K562 (cell line): ENCODE results near the gene SLC34A1. TPM values are rescaled to one million over a fixed set of nuclear protein-coding genes. Genes with fewer than 3 reads are reported as not detected.

Experiments used
- CTCF ChIP-seq, 3 experiments: IDR thresholded peaks in 2 of 3; conservative IDR thresholded peaks in 1 of 3; 2 replicates each; pipeline ENCODE4 v1.5.1; 2011 to 2012; ENCODE audit warnings: low read length in 3 of 3, mild to moderate bottlenecking in 3 of 3, control low read depth in 2 of 3, improper control_type of control experiment in 1 of 3, inconsistent platforms in 1 of 3, low read depth in 1 of 3, mixed read lengths in 1 of 3, moderate library complexity in 1 of 3; ENCODE audit not compliant: insufficient read depth in 2 of 3
- DNMT1 ChIP-seq: fragments of 450-650 bp; IDR thresholded peaks from 2 replicates; pipeline ENCODE4 v1.6.1; 2016; ENCODE audit warnings: antibody characterized with exemption, mild to moderate bottlenecking
- DPF2 ChIP-seq: fragments of 450-650 bp; IDR thresholded peaks from 2 replicates; pipeline ENCODE4 v1.6.1; 2016
- E2F6 ChIP-seq, 2 experiments: IDR thresholded peaks; 2 replicates each; pipeline ENCODE4 v1.6.1; 2011; ENCODE audit warnings: borderline replicate concordance in 1 of 2, control low read depth in 1 of 2, low read depth in 1 of 2, low read length in 1 of 2, mild to moderate bottlenecking in 1 of 2, mixed read lengths in 1 of 2, moderate library complexity in 1 of 2; ENCODE audit not compliant: insufficient read depth in 1 of 2, insufficient read length in 1 of 2, poor library complexity in 1 of 2, severe bottlenecking in 1 of 2; ENCODE audit errors: extremely low read depth in 1 of 2
- L3MBTL2 ChIP-seq: fragments of 450-650 bp; IDR thresholded peaks from 2 replicates; pipeline ENCODE4 v1.6.1; 2016; ENCODE audit warnings: mild to moderate bottlenecking, moderate library complexity
- NCOA4 ChIP-seq: fragments of 450-650 bp; IDR thresholded peaks from 2 replicates; pipeline ENCODE4 v1.6.1; 2018; ENCODE audit warnings: mild to moderate bottlenecking; ENCODE audit not compliant: partially characterized antibody
- NFIC ChIP-seq: fragments of 450-650 bp; IDR thresholded peaks from 2 replicates; pipeline ENCODE4 v1.6.1; 2017; ENCODE audit warnings: mild to moderate bottlenecking, inconsistent platforms
- NFYB ChIP-seq: IDR thresholded peaks from 2 replicates; pipeline ENCODE4 v1.6.1; 2011; ENCODE audit warnings: mild to moderate bottlenecking, moderate library complexity; ENCODE audit not compliant: insufficient read length; ENCODE audit errors: extremely low read depth
- PTTG1 ChIP-seq: fragments of 450-650 bp; IDR thresholded peaks from 2 replicates; pipeline ENCODE4 v1.6.1; 2016; ENCODE audit warnings: low read depth, mild to moderate bottlenecking, missing genetic modification characterization, missing compliant biosample characterization
- SPI1 ChIP-seq: IDR thresholded peaks from 2 replicates; pipeline ENCODE4 v1.6.1; 2011; ENCODE audit warnings: low read depth, low read length, control low read depth, borderline replicate concordance
- TCFL5 ChIP-seq: fragments of 250-450 bp; sonication (Bioruptor Pico); conservative IDR thresholded peaks from 2 replicates; pipeline ENCODE4 v1.6.1; 2021; ENCODE audit warnings: mild to moderate bottlenecking, moderate library complexity, matching md5 sums
- TEAD1 ChIP-seq, 2 experiments: fragments of 450-650 bp in 1 of 2; sonication (generic) in 1 of 2; formaldehyde crosslinking; IDR thresholded peaks; 2 replicates each; pipeline versions ENCODE4 v1.4.0 to v1.8.0; 2020 to 2022; ENCODE audit warnings: mild to moderate bottlenecking in 2 of 2, missing genetic modification reagents in 1 of 2
- ZNF766 ChIP-seq: fragments of 200-800 bp; sonication (Bioruptor generic); conservative IDR thresholded peaks from 2 replicates; pipeline ENCODE4 v1.6.1; 2016; ENCODE audit warnings: missing genetic modification characterization, missing compliant biosample characterization
- polyA plus RNA-seq, 8 experiments: library from polyadenylated mRNA; depleted of rRNA in 4 of 8; stranded (reverse) in 5 of 8; unstranded in 3 of 8; fragments of >200 nt; fragmentation: Nextera tagmentation in 2 of 8; fragmentation: Illumina TruSeq in 1 of 8; extraction: Ambion mirVana in 2 of 8; extraction: Trizol in 1 of 8; gene quantifications; 2 replicates each; pipeline versions ENCODE4 v1.2.1 to v1.2.3, GENCODE V29; 2011 to 2014; ENCODE audit warnings: inconsistent platforms in 1 of 8, missing spikeins in 1 of 8
- total RNA-seq, 7 experiments: library from RNA; depleted of rRNA in 6 of 7; stranded (reverse); fragments of >200 nt in 6 of 7; fragmentation: Illumina TruSeq in 2 of 7; extraction: Trizol in 2 of 7; gene quantifications; 2 replicates each; pipeline versions ENCODE4 v1.2.1 to v1.2.3, GENCODE V29; 2011 to 2021; ENCODE audit warnings: low replicate concordance in 1 of 7
- TF ChIP-seq, protein P1 (sequence below), 2 experiments: fragments of 450-650 bp; IDR thresholded peaks; 2 replicates each; pipeline ENCODE4 v1.6.1; 2018; ENCODE audit warnings: mild to moderate bottlenecking in 2 of 2, low read depth in 1 of 2; ENCODE audit not compliant: partially characterized antibody in 2 of 2
- TF ChIP-seq, protein P2 (sequence below): fragments of 450-650 bp; formaldehyde crosslinking; IDR thresholded peaks from 2 replicates; pipeline ENCODE4 v1.4.0; 2022; ENCODE audit warnings: missing genetic modification characterization
- TF ChIP-seq, protein P3 (sequence below): sonication (generic); formaldehyde crosslinking; IDR thresholded peaks from 2 replicates; pipeline ENCODE4 v1.9.0; 2022; ENCODE audit warnings: mild to moderate bottlenecking, missing genetic modification reagents

SLC34A1 gene
- total and polyA plus RNA-seq, 9 of the 15 experiments (the other 6 are each of a cell fraction or from before 2014, with no cell fraction given): not detected

DNA sequence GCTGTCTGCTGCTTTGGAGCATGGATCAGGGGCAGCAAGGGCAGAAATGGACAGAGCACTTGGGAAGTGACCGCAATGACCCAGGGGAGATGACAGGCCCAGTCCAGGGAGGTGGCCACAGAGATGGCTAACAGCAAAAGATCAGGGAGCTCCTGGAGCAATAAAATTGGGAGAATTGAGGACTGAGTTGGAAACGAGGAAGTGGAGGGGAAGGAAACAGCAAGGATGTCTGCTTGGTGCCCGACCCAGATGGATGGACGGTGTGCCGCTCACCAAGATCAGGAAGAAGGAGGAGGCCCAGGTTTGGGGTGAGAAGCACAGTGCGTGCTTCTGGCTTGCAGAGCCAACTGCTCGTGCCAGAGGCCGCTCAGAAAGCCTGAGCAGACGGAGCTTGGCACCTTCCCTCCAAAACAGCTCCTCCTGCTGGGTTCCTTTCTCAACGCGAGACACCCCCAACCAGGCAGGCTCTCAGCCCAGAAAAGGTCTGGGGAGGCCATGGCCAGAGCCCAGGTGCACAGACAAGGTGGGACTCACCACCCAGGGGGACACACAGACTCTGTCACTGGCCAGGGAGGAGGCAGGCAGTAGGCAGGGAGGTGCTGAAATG, 1.7 kb upstream of the SLC34A1 start (continued):
- no peak for TF ChIP-seq TEAD1 (CRISPR knock-in tag; IDR thresholded peaks at IDR 0.05)
- peak; percentile 33 to 45 (median 40); a peak in 4 of 6 replicates for TF ChIP-seq CTCF (IDR thresholded peaks at IDR 0.05 in 2 of 3, conservative IDR thresholded peaks at IDR 0.05 in 1 of 3; ENCODE audit: insufficient read depth in 2 of 3, low read depth in 1 of 3, low read length in 3 of 3)
- no peak for TF ChIP-seq DPF2
- TF ChIP-seq, protein P1, sequence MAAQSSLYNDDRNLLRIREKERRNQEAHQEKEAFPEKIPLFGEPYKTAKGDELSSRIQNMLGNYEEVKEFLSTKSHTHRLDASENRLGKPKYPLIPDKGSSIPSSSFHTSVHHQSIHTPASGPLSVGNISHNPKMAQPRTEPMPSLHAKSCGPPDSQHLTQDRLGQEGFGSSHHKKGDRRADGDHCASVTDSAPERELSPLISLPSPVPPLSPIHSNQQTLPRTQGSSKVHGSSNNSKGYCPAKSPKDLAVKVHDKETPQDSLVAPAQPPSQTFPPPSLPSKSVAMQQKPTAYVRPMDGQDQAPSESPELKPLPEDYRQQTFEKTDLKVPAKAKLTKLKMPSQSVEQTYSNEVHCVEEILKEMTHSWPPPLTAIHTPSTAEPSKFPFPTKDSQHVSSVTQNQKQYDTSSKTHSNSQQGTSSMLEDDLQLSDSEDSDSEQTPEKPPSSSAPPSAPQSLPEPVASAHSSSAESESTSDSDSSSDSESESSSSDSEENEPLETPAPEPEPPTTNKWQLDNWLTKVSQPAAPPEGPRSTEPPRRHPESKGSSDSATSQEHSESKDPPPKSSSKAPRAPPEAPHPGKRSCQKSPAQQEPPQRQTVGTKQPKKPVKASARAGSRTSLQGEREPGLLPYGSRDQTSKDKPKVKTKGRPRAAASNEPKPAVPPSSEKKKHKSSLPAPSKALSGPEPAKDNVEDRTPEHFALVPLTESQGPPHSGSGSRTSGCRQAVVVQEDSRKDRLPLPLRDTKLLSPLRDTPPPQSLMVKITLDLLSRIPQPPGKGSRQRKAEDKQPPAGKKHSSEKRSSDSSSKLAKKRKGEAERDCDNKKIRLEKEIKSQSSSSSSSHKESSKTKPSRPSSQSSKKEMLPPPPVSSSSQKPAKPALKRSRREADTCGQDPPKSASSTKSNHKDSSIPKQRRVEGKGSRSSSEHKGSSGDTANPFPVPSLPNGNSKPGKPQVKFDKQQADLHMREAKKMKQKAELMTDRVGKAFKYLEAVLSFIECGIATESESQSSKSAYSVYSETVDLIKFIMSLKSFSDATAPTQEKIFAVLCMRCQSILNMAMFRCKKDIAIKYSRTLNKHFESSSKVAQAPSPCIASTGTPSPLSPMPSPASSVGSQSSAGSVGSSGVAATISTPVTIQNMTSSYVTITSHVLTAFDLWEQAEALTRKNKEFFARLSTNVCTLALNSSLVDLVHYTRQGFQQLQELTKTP (IDR thresholded peaks at IDR 0.05; ENCODE audit: low read depth in 1 of 2, partially characterized antibody in 2 of 2): no peak
- TF ChIP-seq ZNF766 (CRISPR knock-in tag): no peak
- TF ChIP-seq L3MBTL2: peak; percentile 34; the same call in 1 of the 2 replicates
- no peak for TF ChIP-seq NCOA4
- no peak for TF ChIP-seq NFYB
- TF ChIP-seq, protein P2, sequence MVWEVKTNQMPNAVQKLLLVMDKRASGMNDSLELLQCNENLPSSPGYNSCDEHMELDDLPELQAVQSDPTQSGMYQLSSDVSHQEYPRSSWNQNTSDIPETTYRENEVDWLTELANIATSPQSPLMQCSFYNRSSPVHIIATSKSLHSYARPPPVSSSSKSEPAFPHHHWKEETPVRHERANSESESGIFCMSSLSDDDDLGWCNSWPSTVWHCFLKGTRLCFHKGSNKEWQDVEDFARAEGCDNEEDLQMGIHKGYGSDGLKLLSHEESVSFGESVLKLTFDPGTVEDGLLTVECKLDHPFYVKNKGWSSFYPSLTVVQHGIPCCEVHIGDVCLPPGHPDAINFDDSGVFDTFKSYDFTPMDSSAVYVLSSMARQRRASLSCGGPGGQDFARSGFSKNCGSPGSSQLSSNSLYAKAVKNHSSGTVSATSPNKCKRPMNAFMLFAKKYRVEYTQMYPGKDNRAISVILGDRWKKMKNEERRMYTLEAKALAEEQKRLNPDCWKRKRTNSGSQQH (CRISPR knock-in tag): no peak
- no peak for TF ChIP-seq TCFL5
- TF ChIP-seq E2F6 (IDR thresholded peaks at IDR 0.05; ENCODE audit: borderline replicate concordance in 1 of 2, extremely low read depth in 1 of 2, insufficient read depth in 1 of 2, insufficient read length in 1 of 2, low read depth in 1 of 2, low read length in 1 of 2, poor library complexity in 1 of 2, severe bottlenecking in 1 of 2): peak; percentile 19 to 85
- no peak for TF ChIP-seq DNMT1
- TF ChIP-seq, protein P3, sequence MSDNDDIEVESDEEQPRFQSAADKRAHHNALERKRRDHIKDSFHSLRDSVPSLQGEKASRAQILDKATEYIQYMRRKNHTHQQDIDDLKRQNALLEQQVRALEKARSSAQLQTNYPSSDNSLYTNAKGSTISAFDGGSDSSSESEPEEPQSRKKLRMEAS: peak; percentile 56; the same call in 1 of the 2 replicates
- TF ChIP-seq NFIC: no peak
- no peak for TF ChIP-seq PTTG1
- 0 out of 2 replicates have a peak, but pooled peaks have one; percentile 57 for TF ChIP-seq SPI1
